NT2/D1 (cell line): ENCODE data around the gene GBX2.

Experiments used
- SUZ12 ChIP-seq: IDR thresholded peaks from 2 replicates; pipeline ENCODE4 v1.6.1; 2011; ENCODE audit not compliant: insufficient read length, insufficient read depth; ENCODE audit errors: extremely low read depth
- YY1 ChIP-seq: IDR thresholded peaks from 2 replicates; pipeline ENCODE4 v1.6.1; 2011; ENCODE audit not compliant: insufficient read length, insufficient read depth

DNA sequence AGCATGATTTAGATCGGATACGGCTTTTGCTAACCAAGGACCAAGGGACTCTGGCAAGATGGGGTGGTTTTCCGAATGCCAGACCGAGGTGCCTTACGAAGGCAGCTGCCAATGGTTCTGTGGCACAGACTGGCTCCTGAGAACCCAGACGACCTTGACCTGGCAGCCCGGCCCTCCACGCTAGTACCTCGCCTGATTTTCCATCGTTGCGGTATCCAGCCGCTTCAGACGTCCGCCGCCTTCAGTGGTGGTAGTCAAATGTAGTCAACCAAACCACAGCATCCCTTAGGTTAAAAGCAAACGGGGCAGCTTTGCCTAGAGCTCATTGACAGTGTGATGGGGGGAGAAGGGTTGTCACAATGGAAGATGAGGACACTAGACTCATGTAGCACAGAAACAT, 42.6 kb downstream of the GBX2 start:
- no peak for TF ChIP-seq SUZ12
- TF ChIP-seq YY1: no peak
